AG09319 (cell line): ENCODE measurements around the gene MRPL54.

Source experiments
- DNase-seq: peaks from one replicate; pipeline ENCODE4 v3.0.0-alpha.2; 2010; ENCODE audit warnings: low read depth; ENCODE audit errors: extremely low read depth
- CTCF ChIP-seq: IDR thresholded peaks from 2 replicates; pipeline ENCODE4 v1.5.1; 2011; ENCODE audit warnings: low read depth, mild to moderate bottlenecking, inconsistent platforms, low read length, moderate library complexity

Gene MRPL54

GRCh38 chr19:3816566-3817218 is 54.2 kb downstream of the MRPL54 start:
- no peak for DNase-seq
- TF ChIP-seq CTCF: no peak
